ENCODE data around the gene C11orf98. TPM values are rescaled to one million over a fixed set of nuclear protein-coding genes. Genes with fewer than 3 reads are reported as not detected.

C11orf98 gene
- total RNA-seq, 1 experiment from 2014 or later, result 154 TPM

- no peak; the same call in 1 of the 2 replicates for TF ChIP-seq PREB (CRISPR knock-in tag; IDR thresholded peaks at IDR 0.05; ENCODE audit: borderline replicate concordance)
- TF ChIP-seq ZNF396 (CRISPR knock-in tag; IDR thresholded peaks at IDR 0.05; ENCODE audit: borderline replicate concordance), result no peak
- TF ChIP-seq ESRRA (CRISPR knock-in tag; IDR thresholded peaks at IDR 0.05; ENCODE audit: borderline replicate concordance), result no peak; the same call in 1 of the 2 replicates
- no peak for TF ChIP-seq CDX4 (CRISPR knock-in tag; IDR thresholded peaks at IDR 0.05; ENCODE audit: borderline replicate concordance)
- TF ChIP-seq ATF3 (CRISPR knock-in tag; conservative IDR thresholded peaks at IDR 0.05), result no peak
- no peak for TF ChIP-seq TEAD4 (CRISPR knock-in tag; IDR thresholded peaks at IDR 0.05)
- TF ChIP-seq SP1 (CRISPR knock-in tag; conservative IDR thresholded peaks at IDR 0.05), result peak; percentile 86
- TF ChIP-seq NR3C1 (CRISPR knock-in tag; conservative IDR thresholded peaks at IDR 0.05; ENCODE audit: low read depth), result no peak
- TF ChIP-seq ZNF281 (CRISPR knock-in tag; IDR thresholded peaks at IDR 0.05), result no peak
- no peak for TF ChIP-seq MAX (CRISPR knock-in tag; IDR thresholded peaks at IDR 0.05)
- TF ChIP-seq TEAD1 (CRISPR knock-in tag; IDR thresholded peaks at IDR 0.05), result peak; percentile 87
- TF ChIP-seq CREM (CRISPR knock-in tag; IDR thresholded peaks at IDR 0.05), result peak; percentile 66; the same call in 1 of the 2 replicates
- no peak for TF ChIP-seq JUN (CRISPR knock-in tag; IDR thresholded peaks at IDR 0.05)
- TF ChIP-seq RORB (CRISPR knock-in tag; IDR thresholded peaks at IDR 0.05), result 0 out of 2 replicates have a peak, but pooled peaks have one; percentile 21
Measured at GRCh38 chr11:62645946-62646824, 18.8 kb downstream of the C11orf98 start, which contains the start of gene GANAB (continued).

DNA sequence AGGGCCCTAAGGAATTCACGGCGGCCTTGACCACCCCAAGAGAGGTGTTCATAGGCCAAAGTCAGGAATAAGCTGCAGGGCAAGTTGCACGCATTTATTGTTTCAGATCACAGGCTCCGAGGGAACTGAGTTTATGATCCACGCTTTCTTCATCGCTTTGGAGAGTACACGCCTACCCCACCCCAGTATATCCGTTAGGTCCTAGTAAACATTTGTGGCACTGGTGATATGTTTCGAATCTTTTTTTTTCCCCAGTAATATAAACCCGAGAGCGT, 19.4 kb downstream of the C11orf98 start:
- DNase-seq (ENCODE audit: low spot score) (no peak), ATAC-seq (no peak)
- POLR2A ChIA-PET, result interaction anchor here (1.0 to 6.3 kb wide), 6 partner anchors 20 to 242 kb away, joined by 4 to 42 read pairs (median 9); partner anchors contain the start of genes B3GAT3, C11orf98, CSKMT and HNRNPUL2
- no peaks in the 10 kb centered on the region for H3K9me3 Mint-ChIP-seq
- CTCF ChIA-PET, result interaction anchor here (2.2 kb wide), 1 partner anchor 53 kb away, joined by 7 read pairs; the partner anchor contains the start of gene TUT1
- H3K4me3 Mint-ChIP-seq, result peak overlapping the region; percentile 99
- no peaks in the 10 kb centered on the region for H3K27me3 Mint-ChIP-seq (ENCODE audit: low read depth)
- H3K27ac Mint-ChIP-seq, result peak overlapping the region; percentile 96
- peaks cover 34% of the 10 kb centered on the region for H3K36me3 Mint-ChIP-seq
- peaks cover 10% of the 10 kb centered on the region for H3K4me1 Mint-ChIP-seq
- TF ChIP-seq OVOL2 (CRISPR knock-in tag; IDR thresholded peaks at IDR 0.05; ENCODE audit: borderline replicate concordance) (no peak), RELA (CRISPR knock-in tag; IDR thresholded peaks at IDR 0.05; ENCODE audit: borderline replicate concordance) (no peak), TEAD1 (CRISPR knock-in tag; IDR thresholded peaks at IDR 0.05) (no peak)

GRCh38 chr11:62644220-62644619, 20.8 kb downstream of the C11orf98 start:
- peaks cover 10% of the 10 kb centered on the region for H3K4me1 Mint-ChIP-seq
- ChIA-PET POLR2A (interaction anchor here (2.7 to 6.3 kb wide), 2 partner anchors 21 to 52 kb away, joined by 14 to 42 read pairs; partner anchors contain the start of genes C11orf98, CSKMT and TUT1), CTCF (no interaction called here)
- peak overlapping the region; percentile 29; the same call in 1 of the 2 replicates for H3K4me3 Mint-ChIP-seq
- no peak for ATAC-seq
- H3K36me3 Mint-ChIP-seq, result peaks cover 30% of the 10 kb centered on the region
- no peaks in the 10 kb centered on the region for H3K9me3 Mint-ChIP-seq
- H3K27ac Mint-ChIP-seq, result no peak overlapping the region
- DNase-seq (ENCODE audit: low spot score), result no peak
- no peaks in the 10 kb centered on the region for H3K27me3 Mint-ChIP-seq (ENCODE audit: low read depth)
- TF ChIP-seq NFATC4 (CRISPR knock-in tag; IDR thresholded peaks at IDR 0.05), result no peak
- TF ChIP-seq JUN (CRISPR knock-in tag; IDR thresholded peaks at IDR 0.05), result no peak
- TF ChIP-seq PRDM15 (CRISPR knock-in tag; IDR thresholded peaks at IDR 0.05), result no peak
- no peak for TF ChIP-seq SMAD4 (CRISPR knock-in tag; IDR thresholded peaks at IDR 0.05)
- TF ChIP-seq RORB (CRISPR knock-in tag; IDR thresholded peaks at IDR 0.05), result no peak
- TF ChIP-seq NR3C1 (CRISPR knock-in tag; conservative IDR thresholded peaks at IDR 0.05; ENCODE audit: low read depth), result no peak
- no peak for TF ChIP-seq TEAD1 (CRISPR knock-in tag; IDR thresholded peaks at IDR 0.05)
- TF ChIP-seq NR1H2 (CRISPR knock-in tag; IDR thresholded peaks at IDR 0.05), result no peak
- TF ChIP-seq FOXJ3 (CRISPR knock-in tag; IDR thresholded peaks at IDR 0.05; ENCODE audit: borderline replicate concordance), result no peak
- TF ChIP-seq, protein P1, sequence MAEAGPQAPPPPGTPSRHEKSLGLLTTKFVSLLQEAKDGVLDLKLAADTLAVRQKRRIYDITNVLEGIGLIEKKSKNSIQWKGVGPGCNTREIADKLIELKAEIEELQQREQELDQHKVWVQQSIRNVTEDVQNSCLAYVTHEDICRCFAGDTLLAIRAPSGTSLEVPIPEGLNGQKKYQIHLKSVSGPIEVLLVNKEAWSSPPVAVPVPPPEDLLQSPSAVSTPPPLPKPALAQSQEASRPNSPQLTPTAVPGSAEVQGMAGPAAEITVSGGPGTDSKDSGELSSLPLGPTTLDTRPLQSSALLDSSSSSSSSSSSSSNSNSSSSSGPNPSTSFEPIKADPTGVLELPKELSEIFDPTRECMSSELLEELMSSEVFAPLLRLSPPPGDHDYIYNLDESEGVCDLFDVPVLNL (CRISPR knock-in tag; IDR thresholded peaks at IDR 0.05; ENCODE audit: borderline replicate concordance, low read depth), result no peak

All from WTC11 (cell line).